Peyer's patch (tissue), 4 donors: ENCODE data around the gene PASD1.

Experiments
- CTCF ChIP-seq, 6 experiments: fragments of 450-650 bp in 4 of 6; fragments of 200-600 bp in 2 of 6; sonication (generic) in 1 of 6; IDR thresholded peaks; one replicate each; pipeline ENCODE4 v1.5.1; 2017 to 2019; ENCODE audit warnings: antibody characterized with exemption in 6 of 6, mild to moderate bottlenecking in 3 of 6, moderate library complexity in 1 of 6
- POLR2A ChIP-seq, 2 donors: fragments of 450-650 bp; IDR thresholded peaks; one replicate each; pipeline ENCODE4 v1.5.1; 2017; ENCODE audit warnings: antibody characterized with exemption in 2 of 2, mild to moderate bottlenecking in 2 of 2, moderate library complexity in 2 of 2

GRCh38 chrX:151688695-151689094 lies 125.2 kb downstream of the PASD1 start:
- TF ChIP-seq CTCF (IDR thresholded peaks at IDR 0.05) (no peak), POLR2A (IDR thresholded peaks at IDR 0.05) (no peak)
